ENCODE results near the gene ADAM30.

ADAM30 gene

DNA sequence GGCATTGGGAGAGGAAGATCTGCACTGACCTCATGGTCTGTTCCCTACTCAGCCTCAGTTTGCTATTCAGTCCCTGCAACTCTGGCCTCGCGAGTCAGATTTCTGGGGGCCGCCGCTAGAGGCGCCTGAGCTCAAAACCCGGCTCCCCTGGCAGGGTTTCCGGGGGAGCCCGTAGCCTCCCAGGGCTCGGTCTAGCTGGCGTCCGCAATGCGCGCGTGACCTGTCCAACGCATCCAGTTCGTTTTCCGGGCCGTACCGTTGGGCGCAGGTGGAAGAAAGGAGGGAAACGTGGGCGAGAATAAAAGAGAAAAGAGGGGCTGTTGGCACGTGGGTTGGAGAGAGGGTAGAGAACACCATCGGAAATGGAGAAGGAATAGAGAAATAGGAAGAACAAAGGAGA is at the start of gene ADAM30:
TSS of gene ADAM30 (minus strand) at position 213 of the 400 bp plus-strand sequence. CDS start at position 34, 179 bp downstream.
- no peak for DNase-seq

DNA sequence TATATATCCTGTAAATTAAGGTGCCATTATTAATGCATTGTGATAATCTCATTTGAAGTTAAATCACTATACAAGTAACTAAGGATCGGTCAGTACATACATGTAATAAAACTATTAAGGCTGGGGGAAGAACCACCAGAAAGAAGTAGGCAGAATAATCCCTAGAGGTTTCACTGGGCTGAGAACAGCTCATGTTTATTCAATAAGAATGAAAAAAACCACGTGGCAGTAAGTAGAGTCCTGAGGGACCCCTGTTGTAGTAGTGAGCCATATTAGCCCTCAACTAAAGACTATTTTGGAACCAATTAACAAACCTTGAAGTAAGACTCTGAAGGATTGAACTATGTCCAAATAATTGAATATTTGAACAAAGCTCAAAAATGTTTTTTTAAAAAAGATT is 46.9 kb upstream of the ADAM30 start:
- no peak for DNase-seq

GRCh38 chr1:119941392-119941791 is 45.1 kb upstream of the ADAM30 start:
- DNase-seq: no peak

GRCh38 chr1:119940697-119941096 is 44.4 kb upstream of the ADAM30 start:
- no peak for DNase-seq

GRCh38 chr1:119937198-119937597 is 40.9 kb upstream of the ADAM30 start:
- DNase-seq: no peak

DNA sequence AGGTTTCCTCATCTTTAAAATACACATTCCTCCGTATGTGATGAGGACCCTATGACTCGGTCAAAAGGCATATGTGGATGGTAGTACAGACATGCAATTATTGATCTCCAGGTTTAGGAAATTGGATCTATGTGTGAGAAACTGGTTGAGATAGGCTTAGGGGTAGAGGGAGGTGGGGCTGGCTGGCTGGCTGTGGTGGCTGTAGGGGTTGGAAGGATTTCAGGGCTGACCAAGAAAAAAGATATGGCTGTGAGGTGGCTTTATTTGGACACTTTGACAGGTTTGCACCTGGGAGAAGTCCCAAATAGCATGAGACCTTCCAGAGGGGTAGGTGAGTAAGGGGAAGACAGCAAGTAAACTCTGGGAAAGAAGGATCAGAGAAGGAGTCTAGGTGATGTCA is 39.6 kb upstream of the ADAM30 start:
- no peak for DNase-seq

DNA sequence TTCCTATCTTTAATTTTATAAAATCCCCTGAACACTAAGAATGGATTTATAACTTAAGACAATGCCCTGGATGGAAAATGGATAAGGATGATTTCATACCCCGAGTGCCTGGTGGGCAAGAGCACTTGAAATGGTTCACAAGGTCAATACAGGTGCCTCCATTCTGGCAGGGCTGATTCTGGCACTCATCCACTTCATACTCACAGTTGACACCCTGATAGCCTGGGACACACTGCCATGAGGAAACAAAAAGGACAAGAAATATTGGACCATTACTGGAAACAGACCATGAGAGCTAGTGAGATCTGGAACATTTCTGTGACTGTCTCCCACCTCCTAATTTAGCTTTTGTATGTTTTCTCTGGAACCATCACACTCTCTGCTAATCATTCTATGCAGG is 39.1 kb upstream of the ADAM30 start:
- no peak for DNase-seq

GRCh38 chr1:119933397-119933796 is 37.1 kb upstream of the ADAM30 start:
- no peak for DNase-seq

GRCh38 chr1:119929643-119930315 is 33.5 kb upstream of the ADAM30 start:
- no peak for DNase-seq

- no peak for DNase-seq
Observed at GRCh38 chr1:119926553-119926952, 30.2 kb upstream of the ADAM30 start.

- no peak for DNase-seq
Observed at GRCh38 chr1:119924948-119925898, 28.9 kb upstream of the ADAM30 start.

DNA sequence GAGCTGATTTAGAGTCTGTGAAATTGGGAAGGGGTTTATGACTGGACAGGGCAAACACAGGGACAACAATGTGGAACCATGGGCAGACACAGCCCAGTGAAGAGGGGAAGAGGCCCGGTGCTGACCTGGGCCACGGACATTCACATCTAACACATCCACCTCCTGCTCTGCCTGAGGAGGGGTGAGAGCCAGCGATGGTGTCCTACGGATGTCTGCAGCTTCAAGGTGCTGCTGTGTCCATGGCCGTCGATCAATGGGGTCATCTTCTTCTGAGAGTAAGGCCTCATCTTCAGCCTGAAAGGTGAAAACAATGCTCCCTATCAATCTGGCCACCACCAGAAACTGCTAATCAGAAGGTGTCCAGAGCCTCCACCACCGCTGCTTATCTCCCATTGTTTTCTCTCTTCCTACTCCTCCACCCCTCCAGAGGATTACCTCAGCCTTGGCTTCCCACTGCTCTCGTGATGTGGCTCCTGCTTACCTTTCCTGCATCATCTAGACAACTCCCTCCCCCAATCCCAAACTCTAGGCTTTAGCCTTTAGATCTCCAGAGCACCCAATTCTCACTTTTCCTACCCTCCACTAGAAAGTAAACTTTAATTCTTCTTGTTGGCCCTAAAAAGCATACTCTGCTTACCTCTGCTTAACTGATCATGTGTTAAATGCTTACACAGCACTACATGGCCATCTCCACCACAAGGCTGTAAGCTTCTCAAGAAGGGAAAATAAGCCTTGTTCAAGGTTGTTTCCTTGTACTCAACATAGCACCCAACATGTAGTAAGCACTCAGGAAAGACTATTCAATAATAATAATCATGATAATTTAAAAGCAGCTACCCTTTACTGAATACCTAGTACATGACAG is 24.0 kb upstream of the ADAM30 start:
- DNase-seq: no peak

GRCh38 chr1:119919241-119919640 is 22.9 kb upstream of the ADAM30 start:
- no peak for DNase-seq

GRCh38 chr1:119918301-119918700 is 22.0 kb upstream of the ADAM30 start:
- DNase-seq: no peak

GRCh38 chr1:119917304-119918055 is 21.2 kb upstream of the ADAM30 start:
- no peak for DNase-seq

DNA sequence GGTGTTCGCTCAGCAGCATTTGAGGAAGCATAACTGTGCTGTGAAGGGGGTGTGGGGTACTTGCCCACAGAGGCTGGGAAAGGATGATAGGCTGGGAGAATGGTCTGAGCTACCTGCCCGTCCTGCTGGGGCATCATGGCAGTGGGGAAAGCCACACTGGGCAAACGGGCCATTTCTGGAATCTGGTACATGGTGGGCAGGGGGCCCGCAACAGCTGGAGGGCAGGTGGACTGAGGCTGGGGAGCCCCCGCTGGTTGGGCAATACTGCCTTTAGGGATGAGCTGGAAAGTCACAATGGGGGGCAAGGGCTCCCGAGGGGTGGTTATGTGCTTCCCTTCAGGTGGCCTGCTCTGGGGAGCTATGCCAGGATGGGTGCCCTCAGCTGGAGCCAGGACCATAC is 19.2 kb upstream of the ADAM30 start:
- DNase-seq: no peak

DNA sequence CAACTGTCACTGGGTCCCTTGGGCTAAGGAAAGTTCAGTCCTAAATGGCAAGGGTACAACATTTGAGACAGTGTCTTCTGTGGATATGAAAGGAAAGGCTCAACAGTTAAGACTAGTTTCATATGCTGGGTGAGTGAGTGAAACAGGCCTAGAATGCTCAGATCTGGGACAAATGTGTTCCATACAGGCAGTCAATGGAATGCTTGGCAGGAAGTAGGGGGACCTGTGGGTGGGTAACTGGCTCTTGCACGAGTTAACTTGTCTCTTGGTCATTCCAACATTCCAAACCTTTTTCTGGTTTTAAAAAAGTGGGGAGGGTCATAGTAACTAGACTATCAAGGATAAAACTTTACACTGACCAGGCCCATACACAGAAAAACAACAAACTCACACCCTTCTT is 17.8 kb upstream of the ADAM30 start:
- no peak for DNase-seq

DNA sequence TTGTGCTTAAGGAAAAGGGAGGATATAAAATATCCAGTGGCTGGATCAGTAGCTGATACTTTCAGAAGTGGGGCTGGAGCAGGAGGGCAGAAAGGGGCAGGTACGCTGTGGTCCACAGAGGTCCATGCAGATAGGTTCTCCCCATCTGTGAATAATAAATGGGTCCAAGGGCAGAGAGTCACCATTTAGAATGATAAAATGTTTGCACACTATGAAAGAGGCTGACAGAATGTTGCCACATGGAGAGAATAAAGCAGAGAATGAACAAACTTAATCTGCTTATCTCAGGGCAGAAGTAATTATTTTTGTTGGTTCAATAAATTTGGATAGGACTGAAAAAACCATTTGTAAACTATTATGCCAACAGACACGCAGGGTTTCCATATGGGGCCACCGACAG is 16.6 kb upstream of the ADAM30 start:
- DNase-seq: no peak

DNA sequence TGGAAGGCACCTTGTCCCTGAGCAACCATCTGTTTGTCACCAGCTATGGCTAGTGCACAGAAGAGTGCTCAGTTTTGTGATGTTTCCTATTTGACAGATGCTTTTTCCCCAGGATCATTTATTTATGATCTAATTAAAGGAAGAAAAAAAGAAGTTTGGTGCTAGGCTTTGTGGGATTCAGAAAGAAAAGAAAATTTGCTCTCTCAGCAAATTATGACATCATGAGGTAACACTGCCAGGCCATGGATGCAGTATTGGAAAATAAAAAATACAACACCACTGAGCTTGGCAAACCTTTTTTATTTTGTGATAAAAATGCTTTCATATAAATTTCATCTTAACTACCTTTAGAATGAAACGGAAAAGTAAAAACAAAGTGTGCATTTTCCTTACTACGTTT is 15.5 kb upstream of the ADAM30 start:
- no peak for DNase-seq

DNA sequence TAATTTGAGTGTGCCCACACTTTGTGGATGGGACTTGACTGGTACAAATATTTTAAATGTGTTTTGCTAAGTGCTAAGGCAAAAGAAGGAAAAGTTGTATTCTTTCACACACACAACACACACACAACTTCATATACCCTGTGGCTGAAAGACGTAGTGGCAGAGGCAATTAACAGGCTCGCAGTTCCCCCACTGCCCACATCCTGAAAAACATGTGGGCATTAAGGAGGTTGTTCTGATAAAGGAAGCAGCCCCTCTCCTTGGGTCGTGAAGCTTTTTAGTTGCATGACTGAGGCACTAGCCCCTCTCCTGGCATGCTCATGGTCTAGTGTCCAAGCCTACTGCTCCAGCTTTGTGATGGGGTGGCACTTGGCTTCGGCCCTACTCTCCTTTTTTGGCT is 14.3 kb upstream of the ADAM30 start:
- DNase-seq: no peak

DNA sequence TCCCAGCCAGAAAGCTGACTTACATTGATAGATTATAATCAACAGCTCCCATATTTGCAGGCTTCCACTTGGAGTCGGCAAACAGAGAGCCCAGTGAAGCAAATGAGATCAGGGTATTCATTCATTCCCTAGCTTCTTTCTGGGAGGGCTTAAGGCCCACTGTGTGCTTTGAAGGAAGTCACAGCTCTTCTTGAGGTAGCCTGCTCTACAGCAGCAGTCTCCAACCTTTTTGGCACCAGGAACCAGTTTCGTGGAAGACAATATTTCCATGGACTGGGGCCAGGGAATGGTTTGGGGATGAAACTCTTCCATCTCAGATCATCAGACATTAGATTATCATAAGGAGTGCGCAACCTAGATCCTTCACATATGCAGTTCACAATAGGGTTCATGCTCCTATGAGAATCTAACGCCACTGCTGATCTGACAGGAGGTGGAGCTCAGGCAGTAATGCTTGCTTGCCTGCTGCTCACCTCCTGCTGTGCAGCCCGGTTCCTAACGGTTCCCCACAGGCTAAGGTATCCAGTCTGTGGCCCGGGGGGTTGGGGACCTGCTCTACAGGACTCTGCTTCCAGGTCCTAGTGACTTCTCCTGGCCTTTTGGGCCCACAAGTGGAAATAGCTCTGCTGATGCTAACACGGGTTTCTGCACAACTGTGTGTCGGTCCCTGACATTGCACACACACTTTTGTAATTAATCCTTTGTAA is 13.7 kb upstream of the ADAM30 start:
- no peak for DNase-seq

DNA sequence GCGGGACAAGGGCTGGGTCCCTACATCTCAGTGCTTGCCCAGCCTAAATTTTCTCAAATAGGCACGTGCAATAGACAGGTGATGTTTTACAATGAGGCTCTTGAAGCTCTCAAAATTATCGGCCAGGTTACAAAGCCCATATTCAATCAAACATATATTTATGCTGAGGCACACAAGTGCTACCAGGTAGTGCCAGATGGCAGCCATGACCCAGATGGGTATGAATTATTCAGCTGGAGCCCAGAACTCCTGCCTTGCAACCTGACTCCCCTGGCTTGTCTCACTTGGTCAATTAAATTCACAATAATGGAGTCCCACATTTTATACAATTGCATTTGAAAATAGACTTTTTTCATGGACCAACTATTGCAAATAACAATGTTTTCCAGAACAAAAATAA is 12.3 kb upstream of the ADAM30 start:
- no peak for DNase-seq

All from CD4-positive, alpha-beta T cell treated with Interleukin-4 for 1 hour (primary cell).